ENCODE data around the gene GRID1.

DNA sequence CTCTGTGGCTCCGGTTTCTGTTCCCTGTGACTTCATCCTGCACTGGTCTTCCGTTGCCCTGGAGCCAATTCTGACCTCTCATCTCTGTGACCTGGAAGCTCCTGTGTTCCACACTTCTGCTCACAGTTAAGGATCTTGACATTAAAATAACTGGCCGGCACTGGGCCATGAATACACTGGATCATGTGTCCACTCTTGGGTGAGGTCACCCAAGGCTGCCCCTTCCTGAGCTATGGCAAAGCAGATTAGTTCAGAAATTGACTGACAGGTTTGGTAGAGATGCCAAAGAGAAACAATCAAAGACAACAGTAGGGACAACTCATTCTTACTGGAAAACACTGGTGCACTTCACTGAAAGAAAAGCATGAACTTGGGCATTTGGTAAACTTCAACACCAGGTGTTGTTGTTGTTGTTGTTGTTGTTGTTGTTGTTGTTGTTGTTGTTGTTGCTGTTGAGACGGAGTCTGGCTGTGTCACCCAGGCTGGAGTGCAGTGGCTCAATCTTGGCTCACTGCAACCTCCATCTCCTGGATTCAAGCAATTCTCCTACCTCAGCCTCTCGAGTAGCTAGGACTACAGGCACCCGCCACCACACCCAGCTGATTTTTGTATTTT lies 36.7 kb upstream of the GRID1 start:
- TF ChIP-seq, protein P1, sequence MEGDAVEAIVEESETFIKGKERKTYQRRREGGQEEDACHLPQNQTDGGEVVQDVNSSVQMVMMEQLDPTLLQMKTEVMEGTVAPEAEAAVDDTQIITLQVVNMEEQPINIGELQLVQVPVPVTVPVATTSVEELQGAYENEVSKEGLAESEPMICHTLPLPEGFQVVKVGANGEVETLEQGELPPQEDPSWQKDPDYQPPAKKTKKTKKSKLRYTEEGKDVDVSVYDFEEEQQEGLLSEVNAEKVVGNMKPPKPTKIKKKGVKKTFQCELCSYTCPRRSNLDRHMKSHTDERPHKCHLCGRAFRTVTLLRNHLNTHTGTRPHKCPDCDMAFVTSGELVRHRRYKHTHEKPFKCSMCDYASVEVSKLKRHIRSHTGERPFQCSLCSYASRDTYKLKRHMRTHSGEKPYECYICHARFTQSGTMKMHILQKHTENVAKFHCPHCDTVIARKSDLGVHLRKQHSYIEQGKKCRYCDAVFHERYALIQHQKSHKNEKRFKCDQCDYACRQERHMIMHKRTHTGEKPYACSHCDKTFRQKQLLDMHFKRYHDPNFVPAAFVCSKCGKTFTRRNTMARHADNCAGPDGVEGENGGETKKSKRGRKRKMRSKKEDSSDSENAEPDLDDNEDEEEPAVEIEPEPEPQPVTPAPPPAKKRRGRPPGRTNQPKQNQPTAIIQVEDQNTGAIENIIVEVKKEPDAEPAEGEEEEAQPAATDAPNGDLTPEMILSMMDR (IDR thresholded peaks at IDR 0.05; ENCODE audit: insufficient read depth, low read depth, low read length), result no peak
- TF ChIP-seq EZH2 (IDR thresholded peaks at IDR 0.05; ENCODE audit: insufficient read depth, low read length), result no peak
